Hepatocyte (in vitro differentiated cells): ENCODE data around the gene SORBS2. TPM values are rescaled to one million over a fixed set of nuclear protein-coding genes. Genes with fewer than 3 reads are reported as not detected.

ENCODE experiments used
- DNase-seq: peaks from one replicate; pipeline ENCODE4 v3.0.0-alpha.2; 2016; ENCODE audit warnings: low spot score
- H2AFZ ChIP-seq: fragments of 200-600 bp; sonication (generic); 2 replicates; pipeline ENCODE4 v1.6.0; 2016; ENCODE audit warnings: antibody characterized with exemption, mild to moderate bottlenecking
- H3K27ac ChIP-seq: fragments of 200-600 bp; sonication (generic); 2 replicates; pipeline ENCODE4 v1.5.1; 2016; ENCODE audit warnings: mild to moderate bottlenecking
- H3K27me3 ChIP-seq: fragments of 200-600 bp; sonication (generic); 2 replicates; pipeline ENCODE4 v1.6.1; 2016
- H3K36me3 ChIP-seq: fragments of 200-600 bp; sonication (generic); replicated peaks from 2 replicates; pipeline ENCODE4 v1.5.1; 2016; ENCODE audit warnings: low read depth; ENCODE audit not compliant: insufficient read depth
- H3K4me1 ChIP-seq: fragments of 200-600 bp; sonication (generic); 2 replicates; pipeline ENCODE4 v1.5.1; 2016; ENCODE audit warnings: mild to moderate bottlenecking, moderate library complexity; ENCODE audit not compliant: insufficient read depth
- H3K4me2 ChIP-seq: fragments of 200-600 bp; sonication (generic); 2 replicates; pipeline ENCODE4 v1.6.0; 2016
- H3K4me3 ChIP-seq: fragments of 200-600 bp; sonication (generic); 2 replicates; pipeline ENCODE4 v1.5.1; 2016; ENCODE audit warnings: mild to moderate bottlenecking
- H3K79me2 ChIP-seq: fragments of 200-600 bp; sonication (generic); 2 replicates; pipeline ENCODE4 v1.6.0; 2017; ENCODE audit warnings: mild to moderate bottlenecking
- H3K9me2 ChIP-seq: fragments of 200-600 bp; sonication (generic); replicated peaks from 2 replicates; pipeline ENCODE4 v1.6.0; 2017; ENCODE audit warnings: mild to moderate bottlenecking; ENCODE audit not compliant: insufficient read depth
- H3K9me3 ChIP-seq: fragments of 200-600 bp; sonication (generic); 2 replicates; pipeline ENCODE4 v1.5.1; 2016; ENCODE audit warnings: low read depth, mild to moderate bottlenecking
- H4K20me1 ChIP-seq: fragments of 200-600 bp; sonication (generic); 2 replicates; pipeline ENCODE4 v1.6.0; 2016; ENCODE audit warnings: mild to moderate bottlenecking; ENCODE audit not compliant: insufficient read depth, poor library complexity, severe bottlenecking
- EZH2 ChIP-seq: fragments of 200-600 bp; sonication (generic); IDR thresholded peaks from 2 replicates; pipeline ENCODE4 v1.6.1; 2016; ENCODE audit warnings: antibody characterized with exemption, mild to moderate bottlenecking, borderline replicate concordance
- EZH2phosphoT487 ChIP-seq: fragments of 200-600 bp; sonication (generic); IDR thresholded peaks from one replicate; pipeline ENCODE4 v1.6.1; 2018; ENCODE audit warnings: antibody characterized with exemption, mild to moderate bottlenecking, low read depth, moderate library complexity; ENCODE audit not compliant: unreplicated experiment, severe bottlenecking
- WGBS: methylation state at CpG from one replicate; pipeline ENCODE4 v1.1.6; 2016; ENCODE audit warnings: low lambda C conversion rate; ENCODE audit errors: missing lambda C conversion rate; 5-methylcytosine and 5-hydroxymethylcytosine counted together
- polyA plus RNA-seq: library from polyadenylated mRNA; unstranded; fragments of >200 nt; fragmentation: Nextera tagmentation; extraction: Ambion mirVana; gene quantifications from 2 replicates; pipeline ENCODE4 v1.2.1, GENCODE V29; 2016
- total RNA-seq: library from RNA; depleted of rRNA; stranded (reverse); fragments of >200 nt; gene quantifications from 2 replicates; pipeline ENCODE4 v1.2.3, GENCODE V29; 2014
- TF ChIP-seq, protein P1 (sequence below): fragments of 200-600 bp; sonication (generic); IDR thresholded peaks from 2 replicates; pipeline ENCODE4 v1.5.1; 2016; ENCODE audit warnings: antibody characterized with exemption, mild to moderate bottlenecking; ENCODE audit not compliant: poor library complexity

The SORBS2 gene
- total and polyA plus RNA-seq, 2 experiments from 2014 or later = 43.4 to 52.1 TPM

GRCh38 chr4:185693548-185694215 lies 118.3 kb downstream of the SORBS2 start:
- no peak overlapping the region for H3K4me3 ChIP-seq
- H2AFZ ChIP-seq = no peak overlapping the region
- H3K4me2 ChIP-seq = no peak overlapping the region
- no peaks in the 10 kb centered on the region for H3K9me3 ChIP-seq
- WGBS = 67% methylated on average over 12 of the region's 12 CpGs
- H4K20me1 ChIP-seq = no peaks in the 10 kb centered on the region
- H3K27me3 ChIP-seq = no peaks in the 10 kb centered on the region
- H3K79me2 ChIP-seq = no peaks in the 10 kb centered on the region
- TF ChIP-seq, protein P1, sequence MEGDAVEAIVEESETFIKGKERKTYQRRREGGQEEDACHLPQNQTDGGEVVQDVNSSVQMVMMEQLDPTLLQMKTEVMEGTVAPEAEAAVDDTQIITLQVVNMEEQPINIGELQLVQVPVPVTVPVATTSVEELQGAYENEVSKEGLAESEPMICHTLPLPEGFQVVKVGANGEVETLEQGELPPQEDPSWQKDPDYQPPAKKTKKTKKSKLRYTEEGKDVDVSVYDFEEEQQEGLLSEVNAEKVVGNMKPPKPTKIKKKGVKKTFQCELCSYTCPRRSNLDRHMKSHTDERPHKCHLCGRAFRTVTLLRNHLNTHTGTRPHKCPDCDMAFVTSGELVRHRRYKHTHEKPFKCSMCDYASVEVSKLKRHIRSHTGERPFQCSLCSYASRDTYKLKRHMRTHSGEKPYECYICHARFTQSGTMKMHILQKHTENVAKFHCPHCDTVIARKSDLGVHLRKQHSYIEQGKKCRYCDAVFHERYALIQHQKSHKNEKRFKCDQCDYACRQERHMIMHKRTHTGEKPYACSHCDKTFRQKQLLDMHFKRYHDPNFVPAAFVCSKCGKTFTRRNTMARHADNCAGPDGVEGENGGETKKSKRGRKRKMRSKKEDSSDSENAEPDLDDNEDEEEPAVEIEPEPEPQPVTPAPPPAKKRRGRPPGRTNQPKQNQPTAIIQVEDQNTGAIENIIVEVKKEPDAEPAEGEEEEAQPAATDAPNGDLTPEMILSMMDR = no peak
- no peak for TF ChIP-seq EZH2
- no peak for TF ChIP-seq EZH2phosphoT487
- no peaks in the 10 kb centered on the region for H3K36me3 ChIP-seq
- H3K27ac ChIP-seq = no peak overlapping the region
- no peak for DNase-seq
- peaks cover 7% of the 10 kb centered on the region for H3K4me1 ChIP-seq
- H3K9me2 ChIP-seq = no peaks in the 10 kb centered on the region

DNA sequence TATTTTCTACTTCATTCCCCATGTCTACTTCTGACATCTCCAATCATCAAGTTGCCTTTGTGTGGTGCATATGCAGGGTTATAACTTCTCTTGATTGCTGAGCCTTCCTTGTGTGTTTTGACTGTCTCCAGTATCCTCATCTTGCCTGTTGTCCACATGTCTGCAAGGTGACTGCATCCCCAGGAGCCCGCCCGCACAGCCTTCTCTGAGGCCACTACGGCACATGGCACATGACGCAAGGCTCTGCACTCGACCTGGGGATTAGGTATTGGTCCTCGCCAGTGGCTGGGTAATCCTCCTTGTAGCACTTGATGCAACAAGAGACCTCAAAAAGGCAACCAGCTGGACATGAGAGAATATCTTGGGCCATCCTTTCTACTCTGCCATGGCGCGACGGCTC lies 122.6 kb downstream of the SORBS2 start:
- Histone ChIP-seq H3K27ac (no peak overlapping the region), H3K79me2 (no peaks in the 10 kb centered on the region), H3K36me3 (no peaks in the 10 kb centered on the region), H3K4me3 (no peak overlapping the region), H3K4me2 (no peak overlapping the region), H2AFZ (no peak overlapping the region), H3K27me3 (no peaks in the 10 kb centered on the region), H4K20me1 (no peaks in the 10 kb centered on the region), H3K4me1 (no peaks in the 10 kb centered on the region), H3K9me3 (no peaks in the 10 kb centered on the region), H3K9me2 (no peaks in the 10 kb centered on the region)
- 95% methylated on average over 9 of the region's 9 CpGs for WGBS
- no peak for TF ChIP-seq EZH2
- TF ChIP-seq, protein P1 = no peak
- TF ChIP-seq EZH2phosphoT487 = no peak
- no peak for DNase-seq

GRCh38 chr4:185685804-185686203 lies 126.2 kb downstream of the SORBS2 start:
- H3K4me2 ChIP-seq = no peak overlapping the region
- no peaks in the 10 kb centered on the region for H4K20me1 ChIP-seq
- H3K9me3 ChIP-seq = no peaks in the 10 kb centered on the region
- TF ChIP-seq EZH2 (no peak), EZH2phosphoT487 (no peak)
- TF ChIP-seq, protein P1 = no peak
- DNase-seq = no peak
- no peaks in the 10 kb centered on the region for H3K9me2 ChIP-seq
- H3K36me3 ChIP-seq = no peaks in the 10 kb centered on the region
- no peak overlapping the region for H3K4me3 ChIP-seq
- H3K27me3 ChIP-seq = no peaks in the 10 kb centered on the region
- H3K27ac ChIP-seq = no peak overlapping the region
- no peaks in the 10 kb centered on the region for H3K4me1 ChIP-seq
- no peak overlapping the region for H2AFZ ChIP-seq
- WGBS = 93% methylated on average over 1 of the region's 1 CpG
- no peaks in the 10 kb centered on the region for H3K79me2 ChIP-seq
